Prostate gland (tissue), 2 donors: Measurements from ENCODE around the gene TPT1.

Source experiments
- POLR2A ChIP-seq: fragments of 450-650 bp; IDR thresholded peaks from one replicate; pipeline ENCODE4 v1.6.1; 2016; ENCODE audit warnings: antibody characterized with exemption, mild to moderate bottlenecking
- TF ChIP-seq, protein P1 (sequence below), 4 experiments: fragments of 200-600 bp in 2 of 4; fragments of 450-650 bp in 2 of 4; sonication (generic) in 2 of 4; IDR thresholded peaks; 1 replicate in 3 of 4; 2 replicates in 1 of 4; pipeline ENCODE4 v1.5.1; 2016 to 2019; ENCODE audit warnings: antibody characterized with exemption in 4 of 4, mild to moderate bottlenecking in 2 of 4, moderate library complexity in 2 of 4

DNA sequence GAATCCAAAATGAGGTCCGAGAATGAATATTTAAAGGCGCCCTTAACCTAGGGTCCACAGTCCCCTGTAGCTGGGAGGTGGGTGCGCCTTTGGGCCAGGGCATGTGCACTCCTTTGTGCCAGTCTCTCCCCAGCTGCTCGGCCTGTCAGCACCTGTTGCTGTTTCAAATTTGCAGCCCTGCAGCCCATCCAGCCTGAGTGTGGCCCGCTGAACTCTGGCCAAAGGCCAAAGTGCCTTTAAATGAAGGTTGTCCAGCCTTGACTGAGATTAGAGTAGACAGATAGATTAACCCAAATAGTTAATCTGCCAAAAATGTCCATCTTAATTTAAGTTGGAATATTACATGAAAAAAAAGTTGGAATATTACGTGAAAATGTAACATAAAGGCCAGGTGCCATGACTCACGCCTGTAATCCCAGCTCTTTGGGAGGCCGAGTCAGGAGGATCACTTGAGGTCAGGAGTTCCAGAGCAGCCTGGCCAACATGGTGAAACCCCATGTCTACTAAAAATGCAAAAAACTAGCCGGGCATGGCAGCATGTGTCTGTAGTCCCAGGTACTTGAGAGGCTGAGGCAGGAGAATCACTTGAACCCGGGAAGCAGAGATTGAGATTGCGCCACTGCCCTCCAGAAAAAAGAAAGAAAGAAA is 25.3 kb downstream of the TPT1 start:
- TF ChIP-seq, protein P1, sequence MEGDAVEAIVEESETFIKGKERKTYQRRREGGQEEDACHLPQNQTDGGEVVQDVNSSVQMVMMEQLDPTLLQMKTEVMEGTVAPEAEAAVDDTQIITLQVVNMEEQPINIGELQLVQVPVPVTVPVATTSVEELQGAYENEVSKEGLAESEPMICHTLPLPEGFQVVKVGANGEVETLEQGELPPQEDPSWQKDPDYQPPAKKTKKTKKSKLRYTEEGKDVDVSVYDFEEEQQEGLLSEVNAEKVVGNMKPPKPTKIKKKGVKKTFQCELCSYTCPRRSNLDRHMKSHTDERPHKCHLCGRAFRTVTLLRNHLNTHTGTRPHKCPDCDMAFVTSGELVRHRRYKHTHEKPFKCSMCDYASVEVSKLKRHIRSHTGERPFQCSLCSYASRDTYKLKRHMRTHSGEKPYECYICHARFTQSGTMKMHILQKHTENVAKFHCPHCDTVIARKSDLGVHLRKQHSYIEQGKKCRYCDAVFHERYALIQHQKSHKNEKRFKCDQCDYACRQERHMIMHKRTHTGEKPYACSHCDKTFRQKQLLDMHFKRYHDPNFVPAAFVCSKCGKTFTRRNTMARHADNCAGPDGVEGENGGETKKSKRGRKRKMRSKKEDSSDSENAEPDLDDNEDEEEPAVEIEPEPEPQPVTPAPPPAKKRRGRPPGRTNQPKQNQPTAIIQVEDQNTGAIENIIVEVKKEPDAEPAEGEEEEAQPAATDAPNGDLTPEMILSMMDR (IDR thresholded peaks at IDR 0.05), result no peak
- TF ChIP-seq POLR2A, result no peak
